HG03280 (cell line): ENCODE data around the gene TTC33.

ENCODE experiments used
- ATAC-seq: cut with Tn5 transposase; IDR thresholded peaks from one replicate; pipeline ENCODE4 v1.9.1; 2021; ENCODE audit warnings: mild to moderate bottlenecking, moderate library complexity; ENCODE audit not compliant: unreplicated experiment

TTC33 gene

GRCh38 chr5:40540301-40540700 lies 215.5 kb downstream of the TTC33 start:
- ATAC-seq = no peak

GRCh38 chr5:40524677-40525076 lies 231.1 kb downstream of the TTC33 start:
- no peak for ATAC-seq

- no peak for ATAC-seq
These were observed 233.8 kb downstream of the TTC33 start for GRCh38 chr5:40521925-40522324.

GRCh38 chr5:40521108-40521785 lies 234.5 kb downstream of the TTC33 start:
- ATAC-seq = no peak

- no peak for ATAC-seq
These were observed 237.3 kb downstream of the TTC33 start for GRCh38 chr5:40518485-40518917.

GRCh38 chr5:40515476-40515875 lies 240.3 kb downstream of the TTC33 start:
- no peak for ATAC-seq

- ATAC-seq = no peak
These were observed 240.8 kb downstream of the TTC33 start for GRCh38 chr5:40514976-40515375.

GRCh38 chr5:40511801-40512200 lies 244.0 kb downstream of the TTC33 start:
- ATAC-seq = no peak

- no peak for ATAC-seq
These were observed 248.7 kb downstream of the TTC33 start for GRCh38 chr5:40507095-40507494.

GRCh38 chr5:40505031-40505430 lies 250.7 kb downstream of the TTC33 start:
- ATAC-seq = no peak

GRCh38 chr5:40503439-40503838 lies 252.3 kb downstream of the TTC33 start:
- no peak for ATAC-seq

- peak; percentile 76 for ATAC-seq
These were observed 253.0 kb downstream of the TTC33 start for GRCh38 chr5:40502736-40503135.

- ATAC-seq = no peak
These were observed 253.9 kb downstream of the TTC33 start for GRCh38 chr5:40501711-40502444.

- ATAC-seq = no peak
These were observed 256.1 kb downstream of the TTC33 start for GRCh38 chr5:40499518-40500273.

- ATAC-seq = no peak
These were observed 256.8 kb downstream of the TTC33 start for GRCh38 chr5:40499007-40499406.

- ATAC-seq = no peak
These were observed 258.2 kb downstream of the TTC33 start for GRCh38 chr5:40497573-40497972.

GRCh38 chr5:40495237-40495635 lies 260.5 kb downstream of the TTC33 start:
- no peak for ATAC-seq

- no peak for ATAC-seq
These were observed 261.0 kb downstream of the TTC33 start for GRCh38 chr5:40494631-40495236.

GRCh38 chr5:40492056-40492455 lies 263.7 kb downstream of the TTC33 start:
- no peak for ATAC-seq

GRCh38 chr5:40491644-40492043 lies 264.1 kb downstream of the TTC33 start:
- ATAC-seq = no peak

GRCh38 chr5:40490464-40491111 lies 265.2 kb downstream of the TTC33 start:
- peak; percentile 45 for ATAC-seq
